Measurements from ENCODE around the gene MAD1L1.

- no peak for TF ChIP-seq EP300 (IDR thresholded peaks at IDR 0.05)
- no peak for TF ChIP-seq CTCF (IDR thresholded peaks at IDR 0.05)
Observed at GRCh38 chr7:2043316-2044039, 189.3 kb downstream of the MAD1L1 start.
